H1 (cell line): Measurements from ENCODE around the gene KIF26A. TPM values are rescaled to one million over a fixed set of nuclear protein-coding genes. Genes with fewer than 3 reads are reported as not detected.

Experiments used
- CTCF ChIA-PET: fragments of 300-600 bp; sonication (Branson Sonifier 250); formaldehyde crosslinking; loops from one replicate; lab custom pipeline; 2021; ENCODE audit not compliant: partially characterized antibody; lab: Charles Lee
- POLR2A ChIA-PET: fragments of 300-600 bp; sonication (Branson Sonifier 250); formaldehyde crosslinking; loops from one replicate; lab custom pipeline; 2021; ENCODE audit warnings: inconsistent platforms; ENCODE audit not compliant: partially characterized antibody; lab: Charles Lee
- DNase-seq, 2 experiments: peaks; one replicate each; pipeline versions ENCODE4 v3.0.0 to v3.0.0-alpha.2; 2010 to 2022; ENCODE audit warnings: low spot score in 2 of 2, low read depth in 1 of 2, mixed read lengths in 1 of 2
- FAIRE-seq: peaks from 2 replicates; lab custom pipeline; 2011; peaks lifted over from hg19 to GRCh38; lab: Jason Lieb, UNC
- H2AFZ ChIP-seq: 2 replicates; pipeline ENCODE4 v1.8.1; 2012; ENCODE audit warnings: low read length, inconsistent platforms
- H2AK5ac ChIP-seq: 2 replicates; pipeline ENCODE4 v1.6.1; 2013; ENCODE audit warnings: low read depth, low read length
- H2BK120ac ChIP-seq: replicated peaks from 2 replicates; pipeline ENCODE3; 2013; ENCODE audit warnings: low read depth, low read length, inconsistent platforms
- H2BK12ac ChIP-seq: 2 replicates; pipeline ENCODE4 v1.6.1; 2013; ENCODE audit warnings: low read depth, low read length
- H2BK15ac ChIP-seq: 2 replicates; pipeline ENCODE4 v1.6.1; 2013; ENCODE audit warnings: low read length
- H2BK20ac ChIP-seq: 2 replicates; pipeline ENCODE4 v1.6.1; 2013; ENCODE audit warnings: low read length
- H2BK5ac ChIP-seq: 2 replicates; pipeline ENCODE4 v1.6.1; 2013; ENCODE audit warnings: low read depth, low read length
- H3K14ac ChIP-seq: 2 replicates; pipeline ENCODE4 v1.6.1; 2013; ENCODE audit warnings: inconsistent platforms; ENCODE audit not compliant: insufficient read length
- H3K18ac ChIP-seq: 2 replicates; pipeline ENCODE4 v1.6.1; 2013; ENCODE audit warnings: low read length; ENCODE audit errors: extremely low read depth
- H3K23ac ChIP-seq: 2 replicates; pipeline ENCODE4 v1.6.1; 2013; ENCODE audit warnings: inconsistent platforms; ENCODE audit not compliant: insufficient read length
- H3K23me2 ChIP-seq: 2 replicates; pipeline ENCODE4 v1.6.1; 2013; ENCODE audit warnings: low read depth, low read length
- H3K27ac ChIP-seq: 2 replicates; pipeline ENCODE4 v1.6.1; 2011; ENCODE audit warnings: low read depth, low read length, inconsistent platforms
- H3K27me3 ChIP-seq, 4 experiments: replicated peaks in 1 of 4; 1 replicate in 1 of 4; 2 replicates in 3 of 4; pipeline versions ENCODE4 v1.6.1 to v1.8.1; 2011 to 2013; ENCODE audit warnings: low read length in 3 of 4, mild to moderate bottlenecking in 3 of 4, inconsistent platforms in 2 of 4, mixed read lengths in 2 of 4, moderate library complexity in 1 of 4; ENCODE audit not compliant: control insufficient read depth in 3 of 4, insufficient read depth in 3 of 4; ENCODE audit errors: extremely low read depth in 1 of 4
- H3K36me3 ChIP-seq, 4 experiments: 2 replicates each; pipeline versions ENCODE4 v1.6.1 to v1.8.1; 2011 to 2013; ENCODE audit warnings: mild to moderate bottlenecking in 4 of 4, low read length in 3 of 4, moderate library complexity in 2 of 4, control low read depth in 1 of 4, inconsistent platforms in 1 of 4; ENCODE audit not compliant: insufficient read depth in 4 of 4, control insufficient read depth in 2 of 4
- H3K4ac ChIP-seq: replicated peaks from 2 replicates; pipeline ENCODE3; 2013; ENCODE audit warnings: low read length, low read depth, mixed read lengths, inconsistent platforms; ENCODE audit not compliant: insufficient read length
- H3K4me1 ChIP-seq, 4 experiments: replicated peaks in 1 of 4; 1 replicate in 1 of 4; 2 replicates in 3 of 4; pipeline versions ENCODE4 v1.6.1 to v1.8.1; 2011 to 2013; ENCODE audit warnings: low read length in 3 of 4, inconsistent platforms in 2 of 4, mixed read lengths in 1 of 4; ENCODE audit not compliant: insufficient read depth in 4 of 4, control insufficient read depth in 3 of 4
- H3K4me2 ChIP-seq, 2 experiments: 2 replicates each; pipeline versions ENCODE4 v1.6.1 to v1.8.1; 2011 to 2013; ENCODE audit warnings: low read depth in 2 of 2, low read length in 2 of 2, control low read depth in 1 of 2, inconsistent platforms in 1 of 2, mild to moderate bottlenecking in 1 of 2; ENCODE audit not compliant: insufficient read depth in 1 of 2
- H3K4me3 ChIP-seq, 4 experiments: fragments of 200-600, 300-600 bp in 1 of 4; sonication (generic), shearing (Covaris generic), sonication (Bioruptor Twin) in 1 of 4; 2 replicates each; pipeline versions ENCODE4 v1.5.1 to v1.8.1; 2011 to 2016; ENCODE audit warnings: low read length in 4 of 4, low read depth in 3 of 4, control low read depth in 2 of 4, inconsistent platforms in 2 of 4, mild to moderate bottlenecking in 2 of 4, mixed read lengths in 1 of 4, moderate library complexity in 1 of 4; ENCODE audit not compliant: insufficient read depth in 2 of 4; ENCODE audit errors: extremely low read depth in 1 of 4
- H3K56ac ChIP-seq: replicated peaks from 2 replicates; pipeline ENCODE3; 2013; ENCODE audit warnings: low read depth, mild to moderate bottlenecking, mixed read lengths, low read length, inconsistent platforms; ENCODE audit not compliant: insufficient read length
- H3K79me1 ChIP-seq: 2 replicates; pipeline ENCODE4 v1.6.1; 2013; ENCODE audit warnings: low read depth, low read length, control low read depth
- H3K79me2 ChIP-seq, 2 experiments: 2 replicates each; pipeline versions ENCODE4 v1.6.1 to v1.8.1; 2012 to 2013; ENCODE audit warnings: low read length in 2 of 2, mild to moderate bottlenecking in 2 of 2, inconsistent platforms in 1 of 2; ENCODE audit not compliant: insufficient read depth in 2 of 2, control insufficient read depth in 1 of 2
- H3K9ac ChIP-seq, 4 experiments: replicated peaks in 1 of 4; 1 replicate in 1 of 4; 2 replicates in 3 of 4; pipeline versions ENCODE4 v1.6.1 to v1.8.1; 2011 to 2013; ENCODE audit warnings: low read depth in 3 of 4, low read length in 3 of 4, control low read depth in 2 of 4, mild to moderate bottlenecking in 2 of 4, moderate library complexity in 2 of 4, inconsistent platforms in 1 of 4; ENCODE audit errors: extremely low read depth in 1 of 4
- H3K9me3 ChIP-seq, 2 experiments: 2 replicates each; pipeline versions ENCODE4 v1.6.1 to v1.8.1; 2012 to 2013; ENCODE audit warnings: mild to moderate bottlenecking in 2 of 2, moderate library complexity in 2 of 2, control low read depth in 1 of 2, inconsistent platforms in 1 of 2, low read depth in 1 of 2, low read length in 1 of 2, mixed read lengths in 1 of 2; ENCODE audit not compliant: insufficient read depth in 2 of 2
- H4K20me1 ChIP-seq, 2 experiments: replicated peaks in 1 of 2; 2 replicates each; pipeline versions ENCODE3 to v1.8.1; 2011 to 2013; ENCODE audit warnings: inconsistent platforms in 2 of 2, low read length in 2 of 2, mild to moderate bottlenecking in 1 of 2; ENCODE audit not compliant: insufficient read depth in 2 of 2, control insufficient read depth in 1 of 2
- H4K5ac ChIP-seq: 2 replicates; pipeline ENCODE4 v1.6.1; 2013; ENCODE audit warnings: low read length, low read depth, mixed read lengths, inconsistent platforms; ENCODE audit not compliant: insufficient read length
- H4K8ac ChIP-seq: 2 replicates; pipeline ENCODE4 v1.8.0; 2013; ENCODE audit warnings: mild to moderate bottlenecking, moderate library complexity, low read length, inconsistent platforms; ENCODE audit not compliant: insufficient read depth; ENCODE audit errors: extremely low read depth
- H4K91ac ChIP-seq: replicated peaks from 2 replicates; pipeline ENCODE3; 2013; ENCODE audit warnings: low read length, mixed read lengths, inconsistent platforms; ENCODE audit not compliant: insufficient read length
- EP300 ChIP-seq, 2 experiments: IDR thresholded peaks; 1 replicate in 1 of 2; 2 replicates in 1 of 2; pipeline ENCODE4 v1.6.1; 2011 to 2012; ENCODE audit warnings: low read depth in 2 of 2, low read length in 2 of 2, mild to moderate bottlenecking in 2 of 2, borderline replicate concordance in 1 of 2, inconsistent platforms in 1 of 2, moderate library complexity in 1 of 2
- HDAC2 ChIP-seq, 2 experiments: fragments of 300-600 bp in 1 of 2; sonication (generic) in 1 of 2; IDR thresholded peaks; 2 replicates each; pipeline ENCODE4 v1.6.1; 2011 to 2012; ENCODE audit warnings: low read depth in 2 of 2, low read length in 2 of 2, mild to moderate bottlenecking in 2 of 2, moderate library complexity in 2 of 2, borderline replicate concordance in 1 of 2, inconsistent platforms in 1 of 2
- POLR2AphosphoS5 ChIP-seq: IDR thresholded peaks from 2 replicates; pipeline ENCODE4 v1.6.1; 2011; ENCODE audit warnings: low read depth, low read length
- POU5F1 ChIP-seq: IDR thresholded peaks from 2 replicates; pipeline ENCODE4 v1.6.1; 2011; ENCODE audit warnings: low read depth, mild to moderate bottlenecking, low read length, moderate library complexity
- RAD21 ChIP-seq, 2 experiments: IDR thresholded peaks in 1 of 2; conservative IDR thresholded peaks in 1 of 2; 2 replicates each; pipeline ENCODE4 v1.6.1; 2011; ENCODE audit warnings: low read depth in 2 of 2, low read length in 2 of 2, improper control_type of control experiment in 1 of 2, inconsistent platforms in 1 of 2, mild to moderate bottlenecking in 1 of 2, moderate library complexity in 1 of 2
- SP2 ChIP-seq: IDR thresholded peaks from 2 replicates; pipeline ENCODE4 v1.6.1; 2012; ENCODE audit warnings: mild to moderate bottlenecking, low read length, inconsistent platforms
- WGBS, 2 experiments: shearing (Covaris generic) in 1 of 2; methylation state at CpG; one replicate each; pipeline versions ENCODE4 v1.1.6 to v1.1.7; 2013 to 2015; ENCODE audit warnings: low lambda C conversion rate in 2 of 2, mixed read lengths in 2 of 2, inconsistent platforms in 1 of 2, low coverage in 1 of 2, missing lambda C conversion rate in 1 of 2; ENCODE audit not compliant: insufficient replicate concordance in 2 of 2, insufficient coverage in 1 of 2, insufficient read length in 1 of 2; ENCODE audit errors: extremely low coverage in 1 of 2, missing lambda C conversion rate in 1 of 2; 5-methylcytosine and 5-hydroxymethylcytosine counted together
- polyA plus RNA-seq, 7 experiments: library from polyadenylated mRNA; depleted of rRNA in 3 of 7; stranded (reverse) in 5 of 7; unstranded in 2 of 7; fragments of >200 nt in 5 of 7; fragments of 200-250 nt in 2 of 7; gene quantifications; 1 replicate in 5 of 7; 2 replicates in 1 of 7; 4 replicates in 1 of 7; pipeline versions ENCODE4 v1.2.1 to v1.2.3, GENCODE V29; 2011 to 2013; ENCODE audit warnings: missing spikeins in 2 of 7, mixed read lengths in 2 of 7
- total RNA-seq: library from RNA; stranded (reverse); fragmentation: NEBNext Ultra II Directional; extraction: Animal tissue kit (Norgen Biotek cat#: 25700); gene quantifications from 2 replicates; pipeline ENCODE4 v1.2.1, GENCODE V29; 2021
- TF ChIP-seq, protein P1 (sequence below): IDR thresholded peaks from 2 replicates; pipeline ENCODE4 v1.6.1; 2012; ENCODE audit warnings: low read length, inconsistent platforms
- TF ChIP-seq, protein P2 (sequence below): IDR thresholded peaks from 2 replicates; pipeline ENCODE4 v1.6.1; 2011; ENCODE audit warnings: low read depth, mild to moderate bottlenecking, low read length; ENCODE audit not compliant: insufficient read depth

Gene KIF26A
- total and polyA plus RNA-seq, 2 of the 8 experiments (the other 6 are each of a cell fraction or from before 2014, with no cell fraction given): 11.5 to 41.6 TPM

DNA sequence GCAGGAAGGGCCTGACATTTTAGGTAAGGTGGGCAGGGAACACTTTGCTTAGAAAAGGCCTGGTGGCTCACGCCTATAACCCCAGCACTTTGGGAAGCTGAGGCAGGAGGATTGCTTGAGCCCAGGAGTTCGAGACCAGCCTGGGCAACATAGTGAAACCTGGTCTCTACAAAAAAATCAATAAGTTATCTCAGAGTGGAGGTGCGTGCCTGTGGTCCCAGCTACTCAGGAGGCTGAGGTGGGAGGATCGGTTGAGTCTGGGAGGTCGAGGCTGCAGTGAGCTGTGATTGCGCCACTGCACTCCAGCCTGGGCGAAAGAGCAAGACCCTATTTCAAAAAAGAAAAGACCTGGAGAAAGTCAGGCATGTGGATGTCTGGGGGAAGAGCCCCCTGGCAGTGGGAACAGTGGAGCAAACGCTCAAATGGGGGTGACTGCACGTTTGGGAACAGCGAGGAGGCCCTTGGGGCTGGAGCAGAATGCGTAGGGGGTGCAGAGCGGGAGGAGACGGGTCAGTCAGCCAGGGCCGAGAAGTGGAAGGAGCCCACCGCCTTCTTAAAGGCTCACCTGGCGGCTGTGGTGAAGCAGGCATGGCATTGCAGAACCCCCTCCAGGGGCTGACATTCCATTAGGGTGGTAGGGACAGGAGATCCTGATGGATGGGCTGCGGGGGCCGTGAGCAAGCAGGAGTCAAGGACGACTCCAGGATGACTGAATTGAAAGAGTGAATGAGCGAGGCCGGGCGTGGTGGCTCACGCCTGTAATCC lies 6.2 kb upstream of the KIF26A start:
- WGBS, 2 experiments: 71% methylated on average over 22 of the region's 23 CpGs; no CpG with 5 or more reads in 1 of the 2 experiments
- CTCF ChIA-PET: interaction anchor here (0.7 to 7.4 kb wide), 17 partner anchors 12 to 432 kb away, joined by 3 to 76 read pairs (median 4); no protein-coding TSS in a partner anchor
- no peak overlapping the region for H2BK5ac ChIP-seq
- H2BK15ac ChIP-seq: no peak overlapping the region
- peaks cover 2 to 9% of the 10 kb centered on the region in 2 experiments; a peak in 2 of 4 replicates for H3K9me3 ChIP-seq
- no peak overlapping the region for H2BK120ac ChIP-seq
- peaks cover 19 to 26% (median 21%) of the 10 kb centered on the region in 4 experiments for H3K27me3 ChIP-seq
- no peak overlapping the region for H4K91ac ChIP-seq
- H4K20me1 ChIP-seq: peaks cover 2 to 8% of the 10 kb centered on the region in 2 experiments
- no peak overlapping the region for H3K4ac ChIP-seq
- no peak overlapping the region for H3K4me3 ChIP-seq
- no peak overlapping the region for H3K4me2 ChIP-seq
- no peak overlapping the region for H4K8ac ChIP-seq
- H3K23ac ChIP-seq: no peak overlapping the region
- H3K79me1 ChIP-seq: no peaks in the 10 kb centered on the region
- H2AFZ ChIP-seq: no peak overlapping the region
- H4K5ac ChIP-seq: no peak overlapping the region
- H3K18ac ChIP-seq: no peak overlapping the region
- no peak overlapping the region for H2BK12ac ChIP-seq
- no peak overlapping the region for H3K56ac ChIP-seq
- H3K23me2 ChIP-seq: peaks cover 16% of the 10 kb centered on the region; the same call in 1 of the 2 replicates
- no peak overlapping the region for H3K9ac ChIP-seq
- peaks cover 0 to 20% (median 16%) of the 10 kb centered on the region in 4 experiments; a peak in 6 of 7 replicates for H3K4me1 ChIP-seq
- no peaks in the 10 kb centered on the region for H3K36me3 ChIP-seq
- no peaks in the 10 kb centered on the region for H3K79me2 ChIP-seq
- H2AK5ac ChIP-seq: no peak overlapping the region
- POLR2A ChIA-PET: interaction anchor here (0.6 kb wide), 1 partner anchor 429 kb away, joined by 3 read pairs; no protein-coding TSS in a partner anchor
- no peak overlapping the region for H3K27ac ChIP-seq
- FAIRE-seq: no peak
- no peak overlapping the region for H3K14ac ChIP-seq
- H2BK20ac ChIP-seq: no peak overlapping the region
- peak in 1 of 2 experiments; percentile 38 for DNase-seq
- TF ChIP-seq HDAC2 (IDR thresholded peaks at IDR 0.05; ENCODE audit: borderline replicate concordance in 1 of 2, low read depth in 2 of 2, low read length in 2 of 2): no peak
- TF ChIP-seq POU5F1: no peak
- TF ChIP-seq, protein P1, sequence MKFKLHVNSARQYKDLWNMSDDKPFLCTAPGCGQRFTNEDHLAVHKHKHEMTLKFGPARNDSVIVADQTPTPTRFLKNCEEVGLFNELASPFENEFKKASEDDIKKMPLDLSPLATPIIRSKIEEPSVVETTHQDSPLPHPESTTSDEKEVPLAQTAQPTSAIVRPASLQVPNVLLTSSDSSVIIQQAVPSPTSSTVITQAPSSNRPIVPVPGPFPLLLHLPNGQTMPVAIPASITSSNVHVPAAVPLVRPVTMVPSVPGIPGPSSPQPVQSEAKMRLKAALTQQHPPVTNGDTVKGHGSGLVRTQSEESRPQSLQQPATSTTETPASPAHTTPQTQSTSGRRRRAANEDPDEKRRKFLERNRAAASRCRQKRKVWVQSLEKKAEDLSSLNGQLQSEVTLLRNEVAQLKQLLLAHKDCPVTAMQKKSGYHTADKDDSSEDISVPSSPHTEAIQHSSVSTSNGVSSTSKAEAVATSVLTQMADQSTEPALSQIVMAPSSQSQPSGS: no peak
- TF ChIP-seq, protein P2, sequence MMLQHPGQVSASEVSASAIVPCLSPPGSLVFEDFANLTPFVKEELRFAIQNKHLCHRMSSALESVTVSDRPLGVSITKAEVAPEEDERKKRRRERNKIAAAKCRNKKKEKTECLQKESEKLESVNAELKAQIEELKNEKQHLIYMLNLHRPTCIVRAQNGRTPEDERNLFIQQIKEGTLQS: no peak
- no peak for TF ChIP-seq EP300 (IDR thresholded peaks at IDR 0.05; ENCODE audit: borderline replicate concordance in 1 of 2, low read depth in 2 of 2, low read length in 2 of 2)
- TF ChIP-seq SP2: no peak
- TF ChIP-seq RAD21 (IDR thresholded peaks at IDR 0.05 in 1 of 2, conservative IDR thresholded peaks at IDR 0.05 in 1 of 2; ENCODE audit: low read depth in 2 of 2, low read length in 2 of 2): no peak
- TF ChIP-seq POLR2AphosphoS5: no peak
